Activated CD8-positive, alpha-beta T cell treated with anti-CD3 and anti-CD28 coated beads for 36 hours (primary cell): ENCODE results near the gene PDC. TPM values are rescaled to one million over a fixed set of nuclear protein-coding genes. Genes with fewer than 3 reads are reported as not detected.

Source experiments
- ATAC-seq: fragments of 200-7000 bp; cut with Tn5 transposase; one replicate; pipeline ENCODE4 v1.10.0; 2021; ENCODE audit warnings: mild to moderate bottlenecking, moderate library complexity
- CTCF ChIA-PET: fragments of 350-600 bp; sonication (Branson Sonifier 250); formaldehyde crosslinking; loops from one replicate; lab custom pipeline; 2021; ENCODE audit warnings: antibody characterized with exemption; lab: Charles Lee
- POLR2A ChIA-PET: fragments of 350-600 bp; sonication (Branson Sonifier 250); formaldehyde crosslinking; loops from one replicate; lab custom pipeline; 2021; ENCODE audit warnings: antibody characterized with exemption; lab: Charles Lee
- DNase-seq: peaks from one replicate; pipeline ENCODE4 v3.0.0-alpha.2; 2020
- H3K27ac Mint-ChIP-seq: one replicate; pipeline ENCODE4 v1.8.0; 2021; ENCODE audit warnings: mild to moderate bottlenecking, mixed read lengths
- H3K27me3 Mint-ChIP-seq: one replicate; pipeline ENCODE4 v1.8.0; 2021; ENCODE audit warnings: mixed read lengths
- H3K36me3 Mint-ChIP-seq: one replicate; pipeline ENCODE4 v1.8.0; 2021; ENCODE audit warnings: low read depth, mixed read lengths
- H3K4me1 Mint-ChIP-seq: one replicate; pipeline ENCODE4 v1.8.0; 2021; ENCODE audit warnings: low read depth, mixed read lengths
- H3K4me3 Mint-ChIP-seq: one replicate; pipeline ENCODE4 v1.8.0; 2021; ENCODE audit warnings: mild to moderate bottlenecking, moderate library complexity, mixed read lengths
- H3K9me3 Mint-ChIP-seq: one replicate; pipeline ENCODE4 v1.8.0; 2021; ENCODE audit warnings: mixed read lengths
- CTCF ChIP-seq: fragments of 200-600 bp; IDR thresholded peaks from one replicate; pipeline ENCODE4 v1.8.0; 2022; ENCODE audit warnings: antibody characterized with exemption, mild to moderate bottlenecking
- intact Hi-C: fragments of 100-400 bp; cut with micrococcal nuclease; formaldehyde crosslinking; loops from one replicate; pipeline ENCODE4 v1.10.0; 2022
- total RNA-seq, 2 experiments: library from RNA; stranded (reverse); gene quantifications; one replicate each; pipeline ENCODE4 v1.2.3, GENCODE V29; 2021

The PDC gene
- total RNA-seq, 2 experiments from 2014 or later: not detected

DNA sequence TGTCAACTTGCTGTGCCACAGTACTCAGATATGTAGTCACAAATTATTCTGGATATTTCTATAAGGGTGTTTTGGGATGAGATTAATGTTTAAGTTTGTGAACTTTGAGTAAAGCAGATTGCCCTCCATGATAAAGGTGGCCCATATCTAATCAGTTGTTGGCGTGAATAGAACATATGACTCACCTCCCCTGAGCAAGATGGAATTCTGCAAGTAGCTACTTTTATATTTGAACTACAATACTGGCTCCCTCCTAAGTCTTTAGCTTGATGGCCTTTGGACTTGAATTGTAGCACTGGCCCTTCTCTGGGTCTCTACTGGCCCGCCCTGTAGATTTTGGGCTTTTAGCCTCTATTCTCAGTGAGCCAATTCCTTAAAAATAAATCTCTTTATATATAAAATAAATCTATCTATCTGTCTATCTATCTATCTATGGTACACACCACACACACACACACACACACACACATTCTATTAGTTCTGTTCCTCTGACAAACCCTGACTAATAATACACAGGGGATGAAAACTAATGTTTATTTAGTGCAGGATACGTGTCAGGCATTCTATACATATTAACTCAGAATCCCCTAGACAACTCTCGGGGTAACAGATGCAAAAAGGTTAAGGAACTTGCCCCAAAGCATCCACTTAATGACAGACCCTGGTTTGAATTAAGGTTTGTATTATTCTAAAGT, 37.9 kb upstream of the PDC start:
- Mint-ChIP-seq H3K4me1 (peaks cover 7% of the 10 kb centered on the region), H3K4me3 (no peak overlapping the region), H3K27me3 (no peaks in the 10 kb centered on the region), H3K27ac (no peak overlapping the region), H3K9me3 (no peaks in the 10 kb centered on the region), H3K36me3 (no peaks in the 10 kb centered on the region)
- TF ChIP-seq CTCF: no peak
- POLR2A ChIA-PET: no interaction called here
- no peak for DNase-seq
- CTCF ChIA-PET: no interaction called here
- no peak for ATAC-seq
- intact Hi-C loops: no loop called here

GRCh38 chr1:186498071-186498470, 37.2 kb upstream of the PDC start:
- POLR2A ChIA-PET: interaction anchor here (0.6 kb wide), 1 partner anchor 426 kb away, joined by 3 read pairs; no protein-coding TSS in a partner anchor
- ATAC-seq: no peak
- Mint-ChIP-seq H3K9me3 (no peaks in the 10 kb centered on the region), H3K4me3 (no peak overlapping the region), H3K4me1 (peaks cover 7% of the 10 kb centered on the region), H3K36me3 (no peaks in the 10 kb centered on the region), H3K27me3 (no peaks in the 10 kb centered on the region), H3K27ac (no peak overlapping the region)
- intact Hi-C loops: no loop called here
- DNase-seq: no peak
- CTCF ChIA-PET: no interaction called here
- TF ChIP-seq CTCF: no peak

- Mint-ChIP-seq H3K4me1 (peaks cover 7% of the 10 kb centered on the region), H3K27ac (no peak overlapping the region), H3K9me3 (no peaks in the 10 kb centered on the region), H3K36me3 (no peaks in the 10 kb centered on the region), H3K27me3 (no peaks in the 10 kb centered on the region), H3K4me3 (no peak overlapping the region)
- ATAC-seq: no peak
- POLR2A ChIA-PET: interaction anchor here (0.6 kb wide), 1 partner anchor 426 kb away, joined by 3 read pairs; no protein-coding TSS in a partner anchor
- DNase-seq: no peak
- intact Hi-C loops: no loop called here
- no peak for TF ChIP-seq CTCF
- CTCF ChIA-PET: interaction anchor here (1.1 kb wide), 1 partner anchor 16 kb away, joined by 3 read pairs; no protein-coding TSS in a partner anchor
Observed at GRCh38 chr1:186497651-186498050, 36.7 kb upstream of the PDC start.

GRCh38 chr1:186496171-186496851, 35.4 kb upstream of the PDC start:
- H3K4me3 Mint-ChIP-seq: no peak overlapping the region
- no peaks in the 10 kb centered on the region for H3K27me3 Mint-ChIP-seq
- POLR2A ChIA-PET: no interaction called here
- H3K4me1 Mint-ChIP-seq: peaks cover 7% of the 10 kb centered on the region
- TF ChIP-seq CTCF: no peak
- DNase-seq (no peak), ATAC-seq (no peak)
- CTCF ChIA-PET: interaction anchor here (1.1 kb wide), 1 partner anchor 14 kb away, joined by 3 read pairs; no protein-coding TSS in a partner anchor
- H3K9me3 Mint-ChIP-seq: no peaks in the 10 kb centered on the region
- H3K27ac Mint-ChIP-seq: no peak overlapping the region
- H3K36me3 Mint-ChIP-seq: no peaks in the 10 kb centered on the region
- intact Hi-C loops: no loop called here

DNA sequence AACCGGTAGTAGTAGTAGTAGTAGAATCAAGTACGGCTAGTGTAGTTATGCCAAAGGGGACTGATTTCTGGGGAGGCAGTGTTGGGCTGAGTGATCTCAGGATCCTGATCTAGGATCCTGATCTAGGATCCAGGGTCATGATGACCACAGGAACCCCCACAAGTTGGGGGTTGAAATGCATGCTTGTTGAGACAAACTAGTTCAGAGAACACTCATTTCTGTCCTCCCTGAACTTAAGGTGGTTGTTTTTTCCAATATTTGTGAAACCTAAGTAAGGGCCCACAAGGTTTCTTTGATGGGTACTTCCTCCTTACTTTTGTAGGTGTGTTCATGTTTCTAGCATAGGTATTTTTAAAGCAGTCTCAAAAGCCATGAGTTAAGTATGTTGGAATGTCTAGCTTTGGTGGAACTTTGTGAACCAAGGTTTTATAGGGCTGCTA, 33.9 kb upstream of the PDC start:
- Mint-ChIP-seq H3K27me3 (no peaks in the 10 kb centered on the region), H3K4me1 (peaks cover 7% of the 10 kb centered on the region), H3K9me3 (no peaks in the 10 kb centered on the region), H3K36me3 (no peaks in the 10 kb centered on the region), H3K27ac (no peak overlapping the region), H3K4me3 (no peak overlapping the region)
- POLR2A ChIA-PET: no interaction called here
- TF ChIP-seq CTCF: no peak
- peak; percentile 5 for DNase-seq
- ATAC-seq: peak; percentile 17
- CTCF ChIA-PET: interaction anchor here (1.7 kb wide), 1 partner anchor 492 kb away, joined by 3 read pairs; no protein-coding TSS in a partner anchor
- intact Hi-C loops: no loop called here
